Testis (tissue), 2 donors: ENCODE measurements around the gene GUK1.

Experiments
- CTCF ChIP-seq, 3 experiments: fragments of 450-650 bp in 2 of 3; fragments of 200-600 bp in 1 of 3; sonication (generic) in 1 of 3; IDR thresholded peaks; one replicate each; pipeline ENCODE4 v1.5.1; 2016 to 2019; ENCODE audit warnings: antibody characterized with exemption in 3 of 3, mild to moderate bottlenecking in 2 of 3, moderate library complexity in 1 of 3
- POLR2A ChIP-seq: fragments of 450-650 bp; IDR thresholded peaks from one replicate; pipeline ENCODE4 v1.6.1; 2017; ENCODE audit warnings: antibody characterized with exemption, mild to moderate bottlenecking, moderate library complexity

DNA sequence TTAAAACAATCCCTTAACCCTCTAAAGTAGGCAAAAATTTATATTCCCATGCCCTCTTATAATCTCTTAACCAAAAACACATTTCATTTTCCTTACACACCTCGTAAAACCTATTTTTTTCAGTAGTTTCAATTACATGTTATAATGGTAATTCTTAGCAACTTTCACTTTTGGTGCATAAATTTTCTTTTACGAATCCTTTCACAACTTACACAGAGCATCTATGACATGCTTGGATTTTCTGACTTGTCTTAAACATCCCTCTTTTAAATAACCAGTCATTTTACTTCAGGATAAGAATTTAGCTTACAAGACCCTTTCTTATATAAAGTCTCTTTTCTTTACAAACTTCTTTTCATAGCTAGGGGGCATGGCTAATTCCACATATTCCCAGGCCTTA is 22.0 kb upstream of the GUK1 start:
- no peak for TF ChIP-seq CTCF (IDR thresholded peaks at IDR 0.05)
- TF ChIP-seq POLR2A, result no peak
